H1 (cell line): ENCODE measurements around the gene LRRC45. TPM values are rescaled to one million over a fixed set of nuclear protein-coding genes. Genes with fewer than 3 reads are reported as not detected.

Experiments
- RXRA ChIP-seq: IDR thresholded peaks from 2 replicates; pipeline ENCODE4 v1.6.1; 2011; ENCODE audit warnings: low read depth, mild to moderate bottlenecking, low read length, moderate library complexity; ENCODE audit not compliant: insufficient read depth
- polyA plus RNA-seq, 7 experiments: library from polyadenylated mRNA; depleted of rRNA in 3 of 7; stranded (reverse) in 5 of 7; unstranded in 2 of 7; fragments of >200 nt in 5 of 7; fragments of 200-250 nt in 2 of 7; gene quantifications; 1 replicate in 5 of 7; 2 replicates in 1 of 7; 4 replicates in 1 of 7; pipeline versions ENCODE4 v1.2.1 to v1.2.3, GENCODE V29; 2011 to 2013; ENCODE audit warnings: missing spikeins in 2 of 7, mixed read lengths in 2 of 7
- total RNA-seq: library from RNA; stranded (reverse); fragmentation: NEBNext Ultra II Directional; extraction: Animal tissue kit (Norgen Biotek cat#: 25700); gene quantifications from 2 replicates; pipeline ENCODE4 v1.2.1, GENCODE V29; 2021

Gene LRRC45
- total and polyA plus RNA-seq, 2 of the 8 experiments (the other 6 are each of a cell fraction or from before 2014, with no cell fraction given): 11.5 to 29.0 TPM

DNA sequence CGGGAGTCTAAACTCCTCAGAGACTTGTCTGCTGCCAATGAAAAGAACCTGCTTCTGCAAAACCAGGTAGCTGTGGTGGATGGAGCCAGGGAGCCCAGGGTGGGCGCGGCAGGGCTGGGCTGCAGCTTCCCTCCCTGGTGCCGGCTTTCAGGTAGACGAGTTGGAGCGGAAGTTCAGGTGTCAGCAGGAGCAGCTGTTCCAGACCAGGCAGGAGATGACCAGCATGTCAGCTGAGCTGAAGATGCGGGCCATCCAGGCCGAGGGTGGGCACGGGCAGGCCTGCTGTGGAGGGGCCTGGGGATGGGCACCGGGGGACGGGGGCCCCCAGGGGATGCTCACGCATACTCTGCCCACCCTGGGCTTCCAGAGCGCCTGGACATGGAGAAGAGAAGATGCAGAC, 5.1 kb downstream of the LRRC45 start (continued):
- no peak for TF ChIP-seq RXRA
